PC-9 (cell line): ENCODE measurements around the gene JMJD1C.

Experiments
- EZH2 ChIP-seq: fragments of 200-600 bp; sonication (generic); IDR thresholded peaks from 2 replicates; pipeline ENCODE4 v1.8.0; 2017; ENCODE audit warnings: antibody characterized with exemption, low read depth
- TF ChIP-seq, protein P1 (sequence below): fragments of 200-600 bp; sonication (generic); conservative IDR thresholded peaks from 2 replicates; pipeline ENCODE4 v1.6.1; 2017; ENCODE audit warnings: mixed run types, antibody characterized with exemption, mild to moderate bottlenecking, moderate library complexity

DNA sequence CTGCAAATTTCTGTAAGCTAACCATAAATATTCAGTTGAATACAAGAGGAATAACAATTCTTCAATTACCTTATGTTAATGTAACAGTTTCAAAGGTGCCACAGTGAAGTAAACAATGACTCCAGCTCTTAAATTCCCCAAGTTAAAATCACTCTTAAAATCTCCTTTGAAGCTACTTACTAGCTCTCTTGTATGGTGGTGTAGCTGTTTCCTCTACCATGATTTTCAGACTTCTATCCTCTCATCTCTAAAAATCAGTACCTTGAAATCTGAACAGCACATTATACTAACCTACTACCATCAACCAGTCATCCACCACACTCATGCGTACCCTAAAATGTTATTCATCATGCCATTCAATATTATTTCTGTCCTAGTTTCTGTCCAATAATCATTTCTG, 29.6 kb downstream of the JMJD1C start:
- TF ChIP-seq, protein P1, sequence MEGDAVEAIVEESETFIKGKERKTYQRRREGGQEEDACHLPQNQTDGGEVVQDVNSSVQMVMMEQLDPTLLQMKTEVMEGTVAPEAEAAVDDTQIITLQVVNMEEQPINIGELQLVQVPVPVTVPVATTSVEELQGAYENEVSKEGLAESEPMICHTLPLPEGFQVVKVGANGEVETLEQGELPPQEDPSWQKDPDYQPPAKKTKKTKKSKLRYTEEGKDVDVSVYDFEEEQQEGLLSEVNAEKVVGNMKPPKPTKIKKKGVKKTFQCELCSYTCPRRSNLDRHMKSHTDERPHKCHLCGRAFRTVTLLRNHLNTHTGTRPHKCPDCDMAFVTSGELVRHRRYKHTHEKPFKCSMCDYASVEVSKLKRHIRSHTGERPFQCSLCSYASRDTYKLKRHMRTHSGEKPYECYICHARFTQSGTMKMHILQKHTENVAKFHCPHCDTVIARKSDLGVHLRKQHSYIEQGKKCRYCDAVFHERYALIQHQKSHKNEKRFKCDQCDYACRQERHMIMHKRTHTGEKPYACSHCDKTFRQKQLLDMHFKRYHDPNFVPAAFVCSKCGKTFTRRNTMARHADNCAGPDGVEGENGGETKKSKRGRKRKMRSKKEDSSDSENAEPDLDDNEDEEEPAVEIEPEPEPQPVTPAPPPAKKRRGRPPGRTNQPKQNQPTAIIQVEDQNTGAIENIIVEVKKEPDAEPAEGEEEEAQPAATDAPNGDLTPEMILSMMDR = no peak
- TF ChIP-seq EZH2 = no peak
